Measurements from ENCODE around the gene CCDC92B.
A peak's percentile ranks its signal among the peaks of the same experiment; 100 is the strongest.

CCDC92B gene

DNA sequence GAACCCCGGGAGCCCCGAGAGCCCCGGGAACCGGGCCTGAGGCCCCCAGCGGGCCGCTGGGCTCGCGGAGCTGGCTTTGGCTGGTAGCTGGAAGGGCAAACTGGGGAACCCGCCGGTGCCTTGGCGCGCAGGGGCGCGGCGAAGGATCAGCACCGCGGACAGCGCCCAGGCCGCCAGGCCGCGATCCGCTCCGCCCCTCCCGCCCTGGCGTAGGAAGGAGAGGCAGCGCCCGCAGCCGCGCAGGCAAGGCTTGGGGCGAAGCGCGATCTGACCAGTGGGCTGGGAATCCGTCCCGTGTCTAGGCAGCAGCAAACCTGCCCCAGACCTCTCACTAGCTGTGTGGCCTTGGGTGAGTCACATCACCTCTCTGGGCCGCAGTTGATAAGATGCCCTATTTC lies 331 bp upstream of the CCDC92B start:
- peak; percentile 89 for DNase-seq
- Histone ChIP-seq H3K9me3 (ENCODE audit: insufficient read depth, low read depth, low read length) (no peaks in the 10 kb centered on the region), H2BK5ac (ENCODE audit: low read depth, low read length, poor library complexity) (no peak overlapping the region), H3K9ac (ENCODE audit: low read length) (no peak overlapping the region), H3K18ac (ENCODE audit: low read length) (no peak overlapping the region), H3K36me3 (ENCODE audit: control insufficient read depth in 1 of 2, insufficient read depth in 2 of 2, low read length in 2 of 2) (no peaks in the 10 kb centered on the region), H3K27me3 (ENCODE audit: insufficient read depth, low read length) (peaks cover 11% of the 10 kb centered on the region), H3K14ac (ENCODE audit: low read length) (no peak overlapping the region), H3K23ac (ENCODE audit: low read length) (no peak overlapping the region), H2AFZ (ENCODE audit: insufficient read depth, low read length, poor library complexity) (no peak overlapping the region), H3K79me1 (ENCODE audit: low read length) (no peaks in the 10 kb centered on the region), H3K4ac (ENCODE audit: low read depth, low read length) (no peak overlapping the region), H3K4me1 (ENCODE audit: control insufficient read depth in 1 of 2, insufficient read depth in 2 of 2, low read length in 2 of 2) (peaks cover 3 to 4% of the 10 kb centered on the region in 2 experiments), H2BK12ac (ENCODE audit: low read length) (no peak overlapping the region), H3K79me2 (ENCODE audit: control insufficient read depth, insufficient read depth, low read length, poor library complexity) (no peaks in the 10 kb centered on the region), H4K12ac (ENCODE audit: low read depth, low read length) (no peak overlapping the region), H2BK120ac (ENCODE audit: insufficient read depth, low read length, poor library complexity) (no peak overlapping the region), H3K4me2 (ENCODE audit: low read length) (peak overlapping the region; percentile 56), H4K91ac (ENCODE audit: low read depth, low read length) (no peak overlapping the region), H2AK5ac (ENCODE audit: low read length) (no peak overlapping the region), H3K4me3 (ENCODE audit: low read depth, low read length) (no peak overlapping the region), H4K8ac (ENCODE audit: low read depth, low read length) (no peak overlapping the region), H3K27ac (ENCODE audit: low read depth, low read length) (no peak overlapping the region)
- WGBS (ENCODE audit: extremely low coverage, insufficient coverage, insufficient read length) = no CpG with 5 or more reads among the region's 35 CpGs

DNA sequence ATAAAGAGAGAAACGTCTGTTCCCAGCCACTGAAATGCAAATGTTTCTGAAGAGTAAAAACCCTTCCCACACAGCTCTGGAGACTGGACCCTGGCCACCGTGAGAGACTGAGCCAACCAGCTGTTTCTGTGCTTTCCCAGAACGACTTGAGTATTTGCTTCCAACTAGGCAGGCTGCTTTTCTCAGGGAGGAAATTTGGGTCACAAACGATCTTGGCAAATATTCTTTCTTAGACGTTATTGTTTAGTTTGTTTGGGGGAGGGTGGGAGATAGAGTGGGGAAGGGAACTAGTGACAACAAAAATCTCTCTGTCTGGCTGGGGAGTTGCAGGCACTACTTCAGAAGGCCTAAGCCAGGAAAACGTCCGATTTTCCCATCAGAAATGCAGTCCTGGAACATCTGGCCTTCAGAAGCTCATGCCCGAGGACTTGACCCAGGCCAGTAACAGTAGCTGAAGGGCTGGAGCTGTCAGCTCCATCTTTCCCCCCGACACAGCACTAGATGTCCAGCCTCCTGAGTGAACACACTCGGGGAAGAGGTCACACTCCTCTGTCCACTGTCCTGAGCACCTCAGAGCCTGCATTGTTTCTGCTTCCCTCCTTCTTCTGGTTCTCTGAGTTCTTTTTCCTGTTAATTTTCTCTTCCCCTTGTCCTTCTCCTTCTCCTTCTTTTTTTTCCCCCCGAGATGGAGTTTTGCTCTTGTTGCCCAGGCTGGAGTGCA lies 4.0 kb downstream of the CCDC92B start:
- no peak overlapping the region for H4K12ac ChIP-seq (ENCODE audit: low read depth, low read length)
- no peak for DNase-seq
- no peak overlapping the region for H3K4me2 ChIP-seq (ENCODE audit: low read length)
- no peak overlapping the region for H2AK5ac ChIP-seq (ENCODE audit: low read length)
- no peak overlapping the region for H3K14ac ChIP-seq (ENCODE audit: low read length)
- no peaks in the 10 kb centered on the region for H3K9me3 ChIP-seq (ENCODE audit: insufficient read depth, low read depth, low read length)
- H3K9ac ChIP-seq (ENCODE audit: low read length) = no peak overlapping the region
- H3K18ac ChIP-seq (ENCODE audit: low read length) = no peak overlapping the region
- no peak overlapping the region for H3K27ac ChIP-seq (ENCODE audit: low read depth, low read length)
- H2BK12ac ChIP-seq (ENCODE audit: low read length) = no peak overlapping the region
- WGBS (ENCODE audit: extremely low coverage, insufficient coverage, insufficient read length) = 100% methylated on average over 1 of the region's 11 CpGs
- no peak overlapping the region for H3K4me3 ChIP-seq (ENCODE audit: low read depth, low read length)
- H2BK120ac ChIP-seq (ENCODE audit: insufficient read depth, low read length, poor library complexity) = no peak overlapping the region
- no peaks in the 10 kb centered on the region for H3K79me1 ChIP-seq (ENCODE audit: low read length)
- H2AFZ ChIP-seq (ENCODE audit: insufficient read depth, low read length, poor library complexity) = no peak overlapping the region
- H3K4ac ChIP-seq (ENCODE audit: low read depth, low read length) = no peak overlapping the region
- H3K79me2 ChIP-seq (ENCODE audit: control insufficient read depth, insufficient read depth, low read length, poor library complexity) = no peaks in the 10 kb centered on the region
- no peak overlapping the region for H3K23ac ChIP-seq (ENCODE audit: low read length)
- peaks cover 3 to 4% of the 10 kb centered on the region in 2 experiments for H3K4me1 ChIP-seq (ENCODE audit: control insufficient read depth in 1 of 2, insufficient read depth in 2 of 2, low read length in 2 of 2)
- no peak overlapping the region for H4K91ac ChIP-seq (ENCODE audit: low read depth, low read length)
- no peaks in the 10 kb centered on the region for H3K36me3 ChIP-seq (ENCODE audit: control insufficient read depth in 1 of 2, insufficient read depth in 2 of 2, low read length in 2 of 2)
- H2BK5ac ChIP-seq (ENCODE audit: low read depth, low read length, poor library complexity) = no peak overlapping the region
- H4K8ac ChIP-seq (ENCODE audit: low read depth, low read length) = no peak overlapping the region
- H3K27me3 ChIP-seq (ENCODE audit: insufficient read depth, low read length) = peaks cover 11% of the 10 kb centered on the region

DNA sequence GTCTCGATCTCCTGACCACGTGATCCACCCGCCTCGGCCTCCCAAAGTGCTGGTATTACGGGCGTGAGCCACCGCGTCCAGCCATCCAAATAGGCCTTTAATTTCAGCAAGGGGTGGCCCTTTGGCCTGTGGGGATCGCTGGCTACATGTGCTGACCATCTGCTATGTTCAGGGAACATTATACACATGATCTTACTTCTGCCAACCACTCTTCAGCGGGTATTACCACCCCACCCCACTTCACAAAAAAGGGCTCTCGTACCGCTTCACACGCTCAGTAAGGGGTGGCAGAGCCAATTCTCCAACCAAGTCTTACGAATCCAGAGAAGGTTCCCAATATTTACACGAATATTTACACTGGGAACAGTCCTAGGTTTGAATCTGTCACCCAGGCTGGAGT lies 11.8 kb downstream of the CCDC92B start:
- H4K91ac ChIP-seq (ENCODE audit: low read depth, low read length) = no peak overlapping the region
- no peaks in the 10 kb centered on the region for H3K36me3 ChIP-seq (ENCODE audit: control insufficient read depth in 1 of 2, insufficient read depth in 2 of 2, low read length in 2 of 2)
- H3K4ac ChIP-seq (ENCODE audit: low read depth, low read length) = no peak overlapping the region
- H3K79me1 ChIP-seq (ENCODE audit: low read length) = no peaks in the 10 kb centered on the region
- no peak overlapping the region for H3K9ac ChIP-seq (ENCODE audit: low read length)
- H2BK5ac ChIP-seq (ENCODE audit: low read depth, low read length, poor library complexity) = no peak overlapping the region
- DNase-seq = no peak
- no peaks in the 10 kb centered on the region for H3K4me1 ChIP-seq (ENCODE audit: control insufficient read depth in 1 of 2, insufficient read depth in 2 of 2, low read length in 2 of 2)
- no peak overlapping the region for H2BK12ac ChIP-seq (ENCODE audit: low read length)
- H4K12ac ChIP-seq (ENCODE audit: low read depth, low read length) = no peak overlapping the region
- no peaks in the 10 kb centered on the region for H3K27me3 ChIP-seq (ENCODE audit: insufficient read depth, low read length)
- no peak overlapping the region for H3K4me3 ChIP-seq (ENCODE audit: low read depth, low read length)
- no peak overlapping the region for H4K8ac ChIP-seq (ENCODE audit: low read depth, low read length)
- H2AFZ ChIP-seq (ENCODE audit: insufficient read depth, low read length, poor library complexity) = no peak overlapping the region
- WGBS (ENCODE audit: extremely low coverage, insufficient coverage, insufficient read length) = no CpG with 5 or more reads among the region's 15 CpGs
- H2BK120ac ChIP-seq (ENCODE audit: insufficient read depth, low read length, poor library complexity) = no peak overlapping the region
- H3K23ac ChIP-seq (ENCODE audit: low read length) = no peak overlapping the region
- H3K27ac ChIP-seq (ENCODE audit: low read depth, low read length) = no peak overlapping the region
- no peak overlapping the region for H3K4me2 ChIP-seq (ENCODE audit: low read length)
- no peak overlapping the region for H3K18ac ChIP-seq (ENCODE audit: low read length)
- peaks cover 3% of the 10 kb centered on the region for H3K9me3 ChIP-seq (ENCODE audit: insufficient read depth, low read depth, low read length)
- no peak overlapping the region for H3K14ac ChIP-seq (ENCODE audit: low read length)
- no peaks in the 10 kb centered on the region for H3K79me2 ChIP-seq (ENCODE audit: control insufficient read depth, insufficient read depth, low read length, poor library complexity)
- no peak overlapping the region for H2AK5ac ChIP-seq (ENCODE audit: low read length)

- H3K4me3 ChIP-seq (ENCODE audit: low read depth, low read length) = no peak overlapping the region
- H4K12ac ChIP-seq (ENCODE audit: low read depth, low read length) = no peak overlapping the region
- H3K14ac ChIP-seq (ENCODE audit: low read length) = no peak overlapping the region
- no peaks in the 10 kb centered on the region for H3K27me3 ChIP-seq (ENCODE audit: insufficient read depth, low read length)
- no peak overlapping the region for H2BK12ac ChIP-seq (ENCODE audit: low read length)
- DNase-seq = no peak
- H2AFZ ChIP-seq (ENCODE audit: insufficient read depth, low read length, poor library complexity) = no peak overlapping the region
- WGBS (ENCODE audit: extremely low coverage, insufficient coverage, insufficient read length) = no CpG with 5 or more reads among the region's 3 CpGs
- H3K9me3 ChIP-seq (ENCODE audit: insufficient read depth, low read depth, low read length) = peaks cover 3% of the 10 kb centered on the region
- H2AK5ac ChIP-seq (ENCODE audit: low read length) = no peak overlapping the region
- H2BK5ac ChIP-seq (ENCODE audit: low read depth, low read length, poor library complexity) = no peak overlapping the region
- H2BK120ac ChIP-seq (ENCODE audit: insufficient read depth, low read length, poor library complexity) = no peak overlapping the region
- H3K18ac ChIP-seq (ENCODE audit: low read length) = no peak overlapping the region
- H3K79me1 ChIP-seq (ENCODE audit: low read length) = no peaks in the 10 kb centered on the region
- no peak overlapping the region for H3K4ac ChIP-seq (ENCODE audit: low read depth, low read length)
- H3K27ac ChIP-seq (ENCODE audit: low read depth, low read length) = no peak overlapping the region
- no peak overlapping the region for H3K9ac ChIP-seq (ENCODE audit: low read length)
- no peaks in the 10 kb centered on the region for H3K36me3 ChIP-seq (ENCODE audit: control insufficient read depth in 1 of 2, insufficient read depth in 2 of 2, low read length in 2 of 2)
- no peak overlapping the region for H3K23ac ChIP-seq (ENCODE audit: low read length)
- H3K4me1 ChIP-seq (ENCODE audit: control insufficient read depth in 1 of 2, insufficient read depth in 2 of 2, low read length in 2 of 2) = no peaks in the 10 kb centered on the region
- no peaks in the 10 kb centered on the region for H3K79me2 ChIP-seq (ENCODE audit: control insufficient read depth, insufficient read depth, low read length, poor library complexity)
- H4K91ac ChIP-seq (ENCODE audit: low read depth, low read length) = no peak overlapping the region
- no peak overlapping the region for H4K8ac ChIP-seq (ENCODE audit: low read depth, low read length)
- no peak overlapping the region for H3K4me2 ChIP-seq (ENCODE audit: low read length)
Observed at GRCh38 chr17:2736956-2737355, 12.5 kb downstream of the CCDC92B start.
